ENCODE data around the gene COX5B.

DNA sequence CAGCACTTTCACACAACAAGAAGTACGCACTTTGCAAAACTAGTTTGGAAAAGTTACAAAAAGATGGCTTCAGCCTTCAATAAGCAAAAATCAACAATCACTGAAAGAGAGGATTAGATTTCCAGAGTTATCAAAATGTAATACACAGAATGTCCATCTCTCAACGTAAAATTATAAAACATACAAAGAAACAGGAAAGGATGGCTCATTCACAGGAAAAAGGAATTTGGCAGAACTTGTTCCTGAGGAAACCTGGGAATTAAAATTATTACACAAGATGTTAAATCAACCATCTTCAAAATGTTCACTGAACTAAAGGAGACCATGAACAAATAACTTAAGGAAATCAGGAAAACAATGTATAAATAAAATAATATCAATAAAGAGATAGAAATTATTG is 31.6 kb downstream of the COX5B start:
- TF ChIP-seq, protein P1, sequence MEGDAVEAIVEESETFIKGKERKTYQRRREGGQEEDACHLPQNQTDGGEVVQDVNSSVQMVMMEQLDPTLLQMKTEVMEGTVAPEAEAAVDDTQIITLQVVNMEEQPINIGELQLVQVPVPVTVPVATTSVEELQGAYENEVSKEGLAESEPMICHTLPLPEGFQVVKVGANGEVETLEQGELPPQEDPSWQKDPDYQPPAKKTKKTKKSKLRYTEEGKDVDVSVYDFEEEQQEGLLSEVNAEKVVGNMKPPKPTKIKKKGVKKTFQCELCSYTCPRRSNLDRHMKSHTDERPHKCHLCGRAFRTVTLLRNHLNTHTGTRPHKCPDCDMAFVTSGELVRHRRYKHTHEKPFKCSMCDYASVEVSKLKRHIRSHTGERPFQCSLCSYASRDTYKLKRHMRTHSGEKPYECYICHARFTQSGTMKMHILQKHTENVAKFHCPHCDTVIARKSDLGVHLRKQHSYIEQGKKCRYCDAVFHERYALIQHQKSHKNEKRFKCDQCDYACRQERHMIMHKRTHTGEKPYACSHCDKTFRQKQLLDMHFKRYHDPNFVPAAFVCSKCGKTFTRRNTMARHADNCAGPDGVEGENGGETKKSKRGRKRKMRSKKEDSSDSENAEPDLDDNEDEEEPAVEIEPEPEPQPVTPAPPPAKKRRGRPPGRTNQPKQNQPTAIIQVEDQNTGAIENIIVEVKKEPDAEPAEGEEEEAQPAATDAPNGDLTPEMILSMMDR (IDR thresholded peaks at IDR 0.05) = no peak
- no peak for TF ChIP-seq EP300 (IDR thresholded peaks at IDR 0.05)
- TF ChIP-seq POLR2AphosphoS5 (IDR thresholded peaks at IDR 0.05) = no peak
- no peak for TF ChIP-seq POLR2A (IDR thresholded peaks at IDR 0.05)
